Measurements from ENCODE around the gene SCARB2.
"Not testable (repeated sequence)": the region's sequence is repeated elsewhere in the genome, so short reads cannot be mapped to it uniquely, and the experiment has no call there.

Gene SCARB2

GRCh38 chr4:76213415-76214176 lies at the start of gene SCARB2:
TSS of gene SCARB2 (minus strand) at chr4:76213824. CDS start at chr4:76213543, 281 bp downstream.
- peak; percentile 79 for DNase-seq (ENCODE audit: low spot score)

GRCh38 chr4:76260571-76260970 lies 46.9 kb upstream of the SCARB2 start:
- DNase-seq (ENCODE audit: low spot score) = no peak

- no peak for DNase-seq (ENCODE audit: low spot score)
Observed at GRCh38 chr4:76257824-76258223, 44.2 kb upstream of the SCARB2 start.

GRCh38 chr4:76256968-76257367 lies 43.3 kb upstream of the SCARB2 start:
- DNase-seq (ENCODE audit: low spot score) = no peak

GRCh38 chr4:76256032-76256431 lies 42.4 kb upstream of the SCARB2 start:
- no peak for DNase-seq (ENCODE audit: low spot score)

- DNase-seq (ENCODE audit: low spot score) = no peak
Observed at GRCh38 chr4:76253511-76253910, 39.9 kb upstream of the SCARB2 start.

GRCh38 chr4:76252271-76252653 lies 38.6 kb upstream of the SCARB2 start:
- DNase-seq (ENCODE audit: low spot score) = no peak

GRCh38 chr4:76251441-76252270 lies 38.0 kb upstream of the SCARB2 start, which contains the start of gene FAM47E:
TSS of gene FAM47E (plus strand) at chr4:76251721. CDS start at chr4:76251747, 26 bp downstream.
- no peak for DNase-seq (ENCODE audit: low spot score)

- DNase-seq (ENCODE audit: low spot score) = no peak
Observed at GRCh38 chr4:76250962-76251361, 37.3 kb upstream of the SCARB2 start.

- no peak for DNase-seq (ENCODE audit: low spot score)
Observed at GRCh38 chr4:76246852-76247251, 33.2 kb upstream of the SCARB2 start.

- DNase-seq (ENCODE audit: low spot score) = no peak
Observed at GRCh38 chr4:76246025-76246424, 32.4 kb upstream of the SCARB2 start.

- not testable (repeated sequence) for DNase-seq (ENCODE audit: low spot score)
Observed at GRCh38 chr4:76243877-76244276, 30.3 kb upstream of the SCARB2 start.

- DNase-seq (ENCODE audit: low spot score) = no peak
Observed at GRCh38 chr4:76240236-76240635, 26.6 kb upstream of the SCARB2 start.

GRCh38 chr4:76238701-76239100 lies 25.1 kb upstream of the SCARB2 start:
- DNase-seq (ENCODE audit: low spot score) = no peak

- DNase-seq (ENCODE audit: low spot score) = no peak
Observed at GRCh38 chr4:76238236-76238635, 24.6 kb upstream of the SCARB2 start.

GRCh38 chr4:76235915-76236314 lies 22.3 kb upstream of the SCARB2 start:
- no peak for DNase-seq (ENCODE audit: low spot score)

- no peak for DNase-seq (ENCODE audit: low spot score)
Observed at GRCh38 chr4:76235407-76235806, 21.8 kb upstream of the SCARB2 start.

GRCh38 chr4:76234679-76235044 lies 21.0 kb upstream of the SCARB2 start:
- DNase-seq (ENCODE audit: low spot score) = no peak

GRCh38 chr4:76233967-76234678 lies 20.5 kb upstream of the SCARB2 start:
- no peak for DNase-seq (ENCODE audit: low spot score)

- no peak for DNase-seq (ENCODE audit: low spot score)
Observed at GRCh38 chr4:76233529-76233928, 19.9 kb upstream of the SCARB2 start.

GRCh38 chr4:76233083-76233482 lies 19.5 kb upstream of the SCARB2 start:
- DNase-seq (ENCODE audit: low spot score) = no peak

- DNase-seq (ENCODE audit: low spot score) = no peak
Observed at GRCh38 chr4:76232681-76233080, 19.1 kb upstream of the SCARB2 start.

- DNase-seq (ENCODE audit: low spot score) = no peak
Observed at GRCh38 chr4:76226418-76226817, 12.8 kb upstream of the SCARB2 start.
